Lung (tissue), 12 donors: ENCODE data around the gene SKAP2. TPM values are rescaled to one million over a fixed set of nuclear protein-coding genes. Genes with fewer than 3 reads are reported as not detected.

ENCODE experiments used
- ATAC-seq: fragments of 200-7000 bp; cut with Tn5 transposase; one replicate; pipeline ENCODE4 v1.9.1; 2020; ENCODE audit warnings: moderate number of reproducible peaks; ENCODE audit not compliant: insufficient read depth, low FRiP score
- DNase-seq, 3 donors: peaks; one replicate each; pipeline ENCODE4 v3.0.0-alpha.2; 2013 to 2017
- H3K27ac ChIP-seq, 2 donors: one replicate each; pipeline ENCODE4 v1.5.1; 2013; ENCODE audit warnings: mild to moderate bottlenecking in 2 of 2, moderate library complexity in 2 of 2, control low read depth in 1 of 2, inconsistent platforms in 1 of 2, low read depth in 1 of 2, low read length in 1 of 2
- H3K27me3 ChIP-seq, 3 donors: one replicate each; pipeline ENCODE4 v1.5.1; 2013; ENCODE audit warnings: low read length in 2 of 3; ENCODE audit not compliant: control insufficient read depth in 3 of 3, insufficient read depth in 3 of 3
- H3K36me3 ChIP-seq, 4 donors: one replicate each; pipeline ENCODE4 v1.5.1; 2013; ENCODE audit warnings: low read length in 4 of 4, mild to moderate bottlenecking in 1 of 4, moderate library complexity in 1 of 4; ENCODE audit not compliant: control insufficient read depth in 4 of 4, insufficient read depth in 4 of 4
- H3K4me1 ChIP-seq, 5 donors: one replicate each; pipeline ENCODE4 v1.5.1; 2013; ENCODE audit warnings: low read length in 5 of 5, mild to moderate bottlenecking in 2 of 5, moderate library complexity in 1 of 5; ENCODE audit not compliant: control insufficient read depth in 5 of 5, insufficient read depth in 5 of 5
- H3K4me3 ChIP-seq: one replicate; pipeline ENCODE4 v1.5.1; 2013; ENCODE audit warnings: mild to moderate bottlenecking, control low read depth, moderate library complexity
- H3K9ac ChIP-seq, 2 donors: one replicate each; pipeline ENCODE4 v1.5.1; 2013; ENCODE audit warnings: low read length in 2 of 2, control low read depth in 1 of 2; ENCODE audit not compliant: insufficient read depth in 1 of 2
- H3K9me3 ChIP-seq, 4 donors: one replicate each; pipeline ENCODE4 v1.5.1; 2013; ENCODE audit warnings: low read length in 3 of 4, mild to moderate bottlenecking in 1 of 4, moderate library complexity in 1 of 4; ENCODE audit not compliant: control insufficient read depth in 4 of 4, insufficient read depth in 3 of 4
- WGBS, 2 donors: extraction: QIAGEN DNeasy Blood & Tissue Kit; methylation state at CpG; one replicate each; pipeline ENCODE4 v1.1.7; 2013; 5-methylcytosine and 5-hydroxymethylcytosine counted together
- polyA plus RNA-seq, 2 donors: library from polyadenylated mRNA; stranded (reverse); fragments of 200-250 nt; gene quantifications; one replicate each; pipeline ENCODE4 v1.2.1, GENCODE V29; 2013
- total RNA-seq, 2 donors: library from RNA; depleted of rRNA in 1 of 2; stranded (reverse); fragments of >200 nt in 1 of 2; gene quantifications; one replicate each; pipeline ENCODE4 v1.2.1, GENCODE V29; 2014 to 2021
- TF ChIP-seq, protein P1 (sequence below): IDR thresholded peaks from 2 replicates; pipeline ENCODE4 v1.5.1; 2012; ENCODE audit warnings: mild to moderate bottlenecking; ENCODE audit errors: control extremely low read depth, extremely low read depth
- donor health status: control.
- donor health status: control.
- donor health status: Bipolar disorder and iron deficiency.
- donor health status: healthy.
- donor health status: DM: yes; HTN: yes; CAD: no.

SKAP2 gene
- total and polyA plus RNA-seq, 4 donors: 9.2 to 40.1 (median 35.8) TPM

- no peak overlapping the region for H3K4me3 ChIP-seq
- TF ChIP-seq, protein P1, sequence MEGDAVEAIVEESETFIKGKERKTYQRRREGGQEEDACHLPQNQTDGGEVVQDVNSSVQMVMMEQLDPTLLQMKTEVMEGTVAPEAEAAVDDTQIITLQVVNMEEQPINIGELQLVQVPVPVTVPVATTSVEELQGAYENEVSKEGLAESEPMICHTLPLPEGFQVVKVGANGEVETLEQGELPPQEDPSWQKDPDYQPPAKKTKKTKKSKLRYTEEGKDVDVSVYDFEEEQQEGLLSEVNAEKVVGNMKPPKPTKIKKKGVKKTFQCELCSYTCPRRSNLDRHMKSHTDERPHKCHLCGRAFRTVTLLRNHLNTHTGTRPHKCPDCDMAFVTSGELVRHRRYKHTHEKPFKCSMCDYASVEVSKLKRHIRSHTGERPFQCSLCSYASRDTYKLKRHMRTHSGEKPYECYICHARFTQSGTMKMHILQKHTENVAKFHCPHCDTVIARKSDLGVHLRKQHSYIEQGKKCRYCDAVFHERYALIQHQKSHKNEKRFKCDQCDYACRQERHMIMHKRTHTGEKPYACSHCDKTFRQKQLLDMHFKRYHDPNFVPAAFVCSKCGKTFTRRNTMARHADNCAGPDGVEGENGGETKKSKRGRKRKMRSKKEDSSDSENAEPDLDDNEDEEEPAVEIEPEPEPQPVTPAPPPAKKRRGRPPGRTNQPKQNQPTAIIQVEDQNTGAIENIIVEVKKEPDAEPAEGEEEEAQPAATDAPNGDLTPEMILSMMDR: no peak
- H3K4me1 ChIP-seq: no peaks in the 10 kb centered on the region
- ATAC-seq: no peak
- H3K9ac ChIP-seq: no peak overlapping the region
- peaks cover 0 to 3% (median 0%) of the 10 kb centered on the region in 4 donors for H3K9me3 ChIP-seq
- 44 to 63% methylated on average over 6 of the region's 6 CpGs for WGBS, 2 donors
- H3K36me3 ChIP-seq: no peaks in the 10 kb centered on the region
- DNase-seq: no peak
- no peak overlapping the region for H3K27ac ChIP-seq
- H3K27me3 ChIP-seq: no peaks in the 10 kb centered on the region
Measured at GRCh38 chr7:26645121-26645520, 219.3 kb downstream of the SKAP2 start.

DNA sequence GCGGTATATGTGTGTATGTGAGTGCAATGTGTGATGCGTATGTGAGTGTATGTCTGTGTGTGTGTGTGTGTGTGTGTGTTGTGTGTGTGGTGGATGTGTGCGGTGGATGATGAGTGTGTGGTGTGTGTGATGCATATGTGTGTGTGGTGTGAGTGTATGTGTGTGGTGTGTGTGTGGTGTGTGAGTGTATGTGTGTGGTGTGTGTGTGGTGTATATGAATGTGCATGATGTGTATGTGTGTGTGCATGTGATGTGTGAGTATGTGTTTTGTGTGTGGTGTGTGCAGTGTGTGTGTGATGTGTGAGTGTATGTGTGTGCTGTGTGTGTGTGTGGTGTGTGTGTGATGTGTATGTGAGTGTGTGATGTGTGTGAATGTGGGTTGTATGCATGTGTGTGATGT lies 222.0 kb downstream of the SKAP2 start:
- Histone ChIP-seq H3K9me3 (peaks cover 0 to 3% (median 0%) of the 10 kb centered on the region in 4 donors), H3K4me1 (no peaks in the 10 kb centered on the region), H3K36me3 (no peaks in the 10 kb centered on the region), H3K4me3 (no peak overlapping the region), H3K27ac (no peak overlapping the region), H3K9ac (no peak overlapping the region), H3K27me3 (no peaks in the 10 kb centered on the region)
- WGBS, 2 donors: 97 to 99% methylated on average over 3 of the region's 3 CpGs
- no peak for DNase-seq
- no peak for ATAC-seq
- TF ChIP-seq, protein P1: no peak

DNA sequence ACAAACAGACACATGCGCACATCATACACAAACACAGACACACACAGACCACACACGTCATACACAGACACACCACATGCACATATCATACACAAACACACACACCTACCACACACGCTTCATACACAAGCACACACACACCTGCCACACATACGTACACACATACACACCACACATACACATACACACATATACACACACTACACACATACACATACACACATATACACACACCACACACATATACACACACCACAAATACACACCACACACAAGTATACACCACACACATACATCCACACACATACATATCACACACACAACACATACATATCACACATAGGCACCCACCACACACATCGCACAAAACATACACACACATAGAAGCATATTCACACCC lies 224.7 kb downstream of the SKAP2 start:
- TF ChIP-seq, protein P1: no peak

DNA sequence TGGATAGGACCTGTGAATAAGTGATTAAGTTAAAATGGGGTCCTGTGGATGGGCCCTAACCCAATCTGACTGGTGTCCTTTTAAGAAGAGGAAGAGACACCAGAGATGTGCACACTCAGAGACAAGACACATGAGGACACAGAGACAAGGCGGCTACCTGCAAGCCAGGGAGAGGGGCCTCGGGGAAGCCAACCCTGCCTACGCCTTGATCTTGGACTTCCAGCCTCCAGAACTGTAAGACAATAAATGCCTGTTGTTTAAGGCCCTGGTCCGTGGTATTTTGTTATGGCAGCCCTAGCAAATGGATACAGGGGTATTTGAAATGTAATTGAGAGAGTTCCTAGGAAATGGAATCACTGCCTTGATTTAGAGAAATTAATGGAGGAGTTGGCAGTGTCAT lies 225.3 kb downstream of the SKAP2 start:
- DNase-seq (no peak), ATAC-seq (no peak)
- Histone ChIP-seq H3K4me1 (no peaks in the 10 kb centered on the region), H3K27me3 (no peaks in the 10 kb centered on the region), H3K9ac (no peak overlapping the region), H3K9me3 (peaks cover 0 to 3% (median 0%) of the 10 kb centered on the region in 4 donors), H3K27ac (no peak overlapping the region), H3K4me3 (no peak overlapping the region), H3K36me3 (no peaks in the 10 kb centered on the region)
- TF ChIP-seq, protein P1: no peak
- 96 to 98% methylated on average over 4 of the region's 4 CpGs for WGBS, 2 donors

More for the DNA sequence above, 224.7 kb downstream of the SKAP2 start:
- Histone ChIP-seq H3K4me3 (no peak overlapping the region), H3K27me3 (no peaks in the 10 kb centered on the region), H3K4me1 (no peaks in the 10 kb centered on the region), H3K36me3 (no peaks in the 10 kb centered on the region), H3K9me3 (peaks cover 0 to 3% (median 0%) of the 10 kb centered on the region in 4 donors), H3K9ac (no peak overlapping the region), H3K27ac (no peak overlapping the region)
- WGBS, 2 donors: 98% methylated on average over 5 of the region's 5 CpGs
- ATAC-seq (no peak), DNase-seq (no peak)
